Loucy (cell line): ENCODE measurements around the gene CACNA1I.

Source experiments
- H2AFZ ChIP-seq: fragments of 200-600 bp; sonication (generic); 2 replicates; pipeline ENCODE4 v1.6.0; 2016; ENCODE audit warnings: antibody characterized with exemption, mild to moderate bottlenecking, low read length, moderate library complexity
- H3F3A ChIP-seq: fragments of 200-600 bp; 2 replicates; pipeline ENCODE4 v1.6.0; 2016; ENCODE audit warnings: antibody characterized with exemption, low read depth, mild to moderate bottlenecking
- H3K27me3 ChIP-seq: fragments of 200-600 bp; sonication (generic); 2 replicates; pipeline ENCODE4 v1.6.1; 2014; ENCODE audit warnings: low read length, mild to moderate bottlenecking; ENCODE audit not compliant: insufficient read depth, poor library complexity, severe bottlenecking
- H3K36me3 ChIP-seq: fragments of 200-600 bp; sonication (generic); 2 replicates; pipeline ENCODE4 v1.6.1; 2016; ENCODE audit warnings: low read length; ENCODE audit not compliant: insufficient read depth
- H3K4me1 ChIP-seq: fragments of 200-600 bp; sonication (generic); 2 replicates; pipeline ENCODE4 v1.5.1; 2014; ENCODE audit warnings: low read length, mild to moderate bottlenecking; ENCODE audit not compliant: insufficient read depth, poor library complexity, severe bottlenecking
- H3K4me2 ChIP-seq: fragments of 200-600 bp; sonication (generic); 2 replicates; pipeline ENCODE4 v1.6.0; 2014; ENCODE audit warnings: antibody characterized with exemption, low read length, low read depth, mild to moderate bottlenecking; ENCODE audit not compliant: poor library complexity, severe bottlenecking
- H3K4me3 ChIP-seq: fragments of 200-600 bp; sonication (generic); 2 replicates; pipeline ENCODE4 v1.5.1; 2014; ENCODE audit warnings: low read length, mild to moderate bottlenecking, mixed read lengths; ENCODE audit not compliant: poor library complexity, severe bottlenecking
- H3K79me2 ChIP-seq: fragments of 200-600 bp; sonication (generic); 2 replicates; pipeline ENCODE4 v1.6.1; 2014; ENCODE audit warnings: low read length; ENCODE audit not compliant: insufficient read depth
- H3K9ac ChIP-seq: fragments of 200-600 bp; sonication (generic); 2 replicates; pipeline ENCODE4 v1.6.0; 2014; ENCODE audit warnings: mild to moderate bottlenecking, low read depth, low read length, moderate library complexity; ENCODE audit not compliant: poor library complexity, severe bottlenecking
- H3K9me2 ChIP-seq: fragments of 200-600 bp; sonication (generic); replicated peaks from 2 replicates; pipeline ENCODE4 v1.6.1; 2016; ENCODE audit warnings: low read depth, low read length, mixed read lengths
- H3K9me3 ChIP-seq: fragments of 200-600 bp; sonication (generic); 2 replicates; pipeline ENCODE4 v1.6.1; 2014; ENCODE audit warnings: mild to moderate bottlenecking, antibody characterized with exemption, low read length, low read depth; ENCODE audit not compliant: insufficient read depth
- H4K20me1 ChIP-seq: fragments of 200-600 bp; sonication (generic); 2 replicates; pipeline ENCODE4 v1.6.0; 2014; ENCODE audit warnings: antibody characterized with exemption, low read length, mild to moderate bottlenecking; ENCODE audit not compliant: insufficient read depth, poor library complexity, severe bottlenecking
- EZH2phosphoT487 ChIP-seq: fragments of 200-600 bp; IDR thresholded peaks from 2 replicates; pipeline ENCODE4 v1.6.1; 2018; ENCODE audit warnings: antibody characterized with exemption, mild to moderate bottlenecking, moderate library complexity, borderline replicate concordance
- TF ChIP-seq, protein P1 (sequence below): fragments of 200-600 bp; sonication (generic); conservative IDR thresholded peaks from 2 replicates; pipeline ENCODE4 v1.5.1; 2014; ENCODE audit warnings: mild to moderate bottlenecking, antibody characterized with exemption, low read length

CACNA1I gene

DNA sequence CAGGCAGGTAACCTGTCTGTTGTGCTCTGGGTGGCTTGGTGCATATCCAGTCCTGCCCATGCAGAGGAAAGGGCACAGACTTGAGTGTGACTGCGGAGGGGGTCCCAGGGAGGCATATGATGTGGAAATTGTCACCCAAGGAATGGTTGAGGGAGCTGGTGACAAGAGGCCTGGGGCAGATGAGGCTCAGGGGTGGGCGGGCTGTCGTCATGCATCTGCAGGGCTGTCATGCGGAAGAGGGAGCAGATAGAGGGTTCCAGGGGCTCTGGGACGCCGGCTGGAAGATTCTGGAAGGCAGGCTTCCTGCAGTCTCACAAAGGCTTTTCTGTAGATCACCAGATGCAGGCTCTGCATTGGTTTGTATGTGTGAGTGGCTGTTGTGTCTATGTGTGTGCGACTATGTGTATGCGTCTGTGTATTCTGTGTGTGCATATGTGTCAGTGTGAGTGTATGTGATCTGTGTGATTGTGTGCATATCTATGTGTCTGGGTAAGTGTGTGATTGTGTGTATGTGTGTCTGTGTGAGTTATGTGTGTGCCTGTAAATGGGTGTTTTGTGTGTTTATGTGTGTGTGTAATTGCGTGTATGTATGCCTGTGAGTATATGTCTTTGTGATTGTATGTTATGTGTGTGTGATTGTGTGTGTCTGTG lies 7.6 kb upstream of the CACNA1I start:
- H3K36me3 ChIP-seq: no peaks in the 10 kb centered on the region
- peaks cover 11% of the 10 kb centered on the region for H3K4me1 ChIP-seq
- TF ChIP-seq EZH2phosphoT487: no peak
- TF ChIP-seq, protein P1, sequence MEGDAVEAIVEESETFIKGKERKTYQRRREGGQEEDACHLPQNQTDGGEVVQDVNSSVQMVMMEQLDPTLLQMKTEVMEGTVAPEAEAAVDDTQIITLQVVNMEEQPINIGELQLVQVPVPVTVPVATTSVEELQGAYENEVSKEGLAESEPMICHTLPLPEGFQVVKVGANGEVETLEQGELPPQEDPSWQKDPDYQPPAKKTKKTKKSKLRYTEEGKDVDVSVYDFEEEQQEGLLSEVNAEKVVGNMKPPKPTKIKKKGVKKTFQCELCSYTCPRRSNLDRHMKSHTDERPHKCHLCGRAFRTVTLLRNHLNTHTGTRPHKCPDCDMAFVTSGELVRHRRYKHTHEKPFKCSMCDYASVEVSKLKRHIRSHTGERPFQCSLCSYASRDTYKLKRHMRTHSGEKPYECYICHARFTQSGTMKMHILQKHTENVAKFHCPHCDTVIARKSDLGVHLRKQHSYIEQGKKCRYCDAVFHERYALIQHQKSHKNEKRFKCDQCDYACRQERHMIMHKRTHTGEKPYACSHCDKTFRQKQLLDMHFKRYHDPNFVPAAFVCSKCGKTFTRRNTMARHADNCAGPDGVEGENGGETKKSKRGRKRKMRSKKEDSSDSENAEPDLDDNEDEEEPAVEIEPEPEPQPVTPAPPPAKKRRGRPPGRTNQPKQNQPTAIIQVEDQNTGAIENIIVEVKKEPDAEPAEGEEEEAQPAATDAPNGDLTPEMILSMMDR: no peak
- no peak overlapping the region for H2AFZ ChIP-seq
- no peaks in the 10 kb centered on the region for H3K27me3 ChIP-seq
- H3K9me3 ChIP-seq: no peaks in the 10 kb centered on the region
- no peaks in the 10 kb centered on the region for H3F3A ChIP-seq
- H3K9me2 ChIP-seq: no peaks in the 10 kb centered on the region
- no peak overlapping the region for H3K4me2 ChIP-seq
- no peaks in the 10 kb centered on the region for H3K79me2 ChIP-seq
- no peak overlapping the region for H3K4me3 ChIP-seq
- no peak overlapping the region for H3K9ac ChIP-seq
- H4K20me1 ChIP-seq: no peaks in the 10 kb centered on the region

GRCh38 chr22:39563571-39564428 lies 6.8 kb upstream of the CACNA1I start:
- TF ChIP-seq, protein P1: no peak
- TF ChIP-seq EZH2phosphoT487: no peak
- Histone ChIP-seq H3K36me3 (no peaks in the 10 kb centered on the region), H4K20me1 (no peaks in the 10 kb centered on the region), H3K9me3 (no peaks in the 10 kb centered on the region), H3K79me2 (no peaks in the 10 kb centered on the region), H3K27me3 (no peaks in the 10 kb centered on the region), H3K4me2 (no peak overlapping the region), H3K4me3 (no peak overlapping the region), H3K9me2 (no peaks in the 10 kb centered on the region), H3K4me1 (peaks cover 16% of the 10 kb centered on the region), H2AFZ (no peak overlapping the region), H3F3A (no peaks in the 10 kb centered on the region), H3K9ac (no peak overlapping the region)

DNA sequence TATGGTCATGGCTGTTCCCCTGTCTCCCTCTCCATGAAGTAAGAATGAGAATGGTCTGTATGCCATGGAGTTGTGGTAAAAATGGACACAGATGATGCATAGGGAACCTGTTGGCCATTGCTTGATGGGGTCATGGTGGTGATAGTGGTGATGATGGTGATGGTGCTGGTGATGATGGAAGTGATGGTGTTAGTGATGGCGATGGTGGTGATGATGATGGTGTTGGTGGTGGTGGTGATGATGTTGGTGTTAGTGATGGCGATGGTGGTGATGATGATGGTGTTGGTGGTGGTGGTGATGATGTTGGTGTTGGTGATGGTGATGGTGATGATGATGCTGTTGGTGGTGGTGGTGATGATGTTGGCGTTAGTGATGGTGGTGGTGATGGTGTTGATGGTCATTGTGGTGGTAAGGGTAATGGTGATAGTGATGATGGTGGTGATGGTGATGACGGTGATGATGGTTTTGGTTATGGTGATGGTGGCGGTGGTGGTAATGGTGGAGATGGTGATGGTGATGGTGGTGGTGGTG lies 5.1 kb upstream of the CACNA1I start:
- Histone ChIP-seq H3K4me3 (no peak overlapping the region), H3K9me3 (no peaks in the 10 kb centered on the region), H3K36me3 (no peaks in the 10 kb centered on the region), H3K4me1 (peaks cover 16% of the 10 kb centered on the region), H3K27me3 (no peaks in the 10 kb centered on the region), H3K79me2 (no peaks in the 10 kb centered on the region), H4K20me1 (no peaks in the 10 kb centered on the region), H3K9ac (no peak overlapping the region), H2AFZ (no peak overlapping the region), H3K4me2 (no peak overlapping the region), H3K9me2 (no peaks in the 10 kb centered on the region), H3F3A (no peaks in the 10 kb centered on the region)
- TF ChIP-seq, protein P1: no peak
- TF ChIP-seq EZH2phosphoT487: no peak
